ENCODE results near the gene MOV10.
A peak's percentile ranks its signal among the peaks of the same experiment; 100 is the strongest.
"Not testable (repeated sequence)": the region's sequence is repeated elsewhere in the genome, so short reads cannot be mapped to it uniquely, and the experiment has no call there.

The MOV10 gene

DNA sequence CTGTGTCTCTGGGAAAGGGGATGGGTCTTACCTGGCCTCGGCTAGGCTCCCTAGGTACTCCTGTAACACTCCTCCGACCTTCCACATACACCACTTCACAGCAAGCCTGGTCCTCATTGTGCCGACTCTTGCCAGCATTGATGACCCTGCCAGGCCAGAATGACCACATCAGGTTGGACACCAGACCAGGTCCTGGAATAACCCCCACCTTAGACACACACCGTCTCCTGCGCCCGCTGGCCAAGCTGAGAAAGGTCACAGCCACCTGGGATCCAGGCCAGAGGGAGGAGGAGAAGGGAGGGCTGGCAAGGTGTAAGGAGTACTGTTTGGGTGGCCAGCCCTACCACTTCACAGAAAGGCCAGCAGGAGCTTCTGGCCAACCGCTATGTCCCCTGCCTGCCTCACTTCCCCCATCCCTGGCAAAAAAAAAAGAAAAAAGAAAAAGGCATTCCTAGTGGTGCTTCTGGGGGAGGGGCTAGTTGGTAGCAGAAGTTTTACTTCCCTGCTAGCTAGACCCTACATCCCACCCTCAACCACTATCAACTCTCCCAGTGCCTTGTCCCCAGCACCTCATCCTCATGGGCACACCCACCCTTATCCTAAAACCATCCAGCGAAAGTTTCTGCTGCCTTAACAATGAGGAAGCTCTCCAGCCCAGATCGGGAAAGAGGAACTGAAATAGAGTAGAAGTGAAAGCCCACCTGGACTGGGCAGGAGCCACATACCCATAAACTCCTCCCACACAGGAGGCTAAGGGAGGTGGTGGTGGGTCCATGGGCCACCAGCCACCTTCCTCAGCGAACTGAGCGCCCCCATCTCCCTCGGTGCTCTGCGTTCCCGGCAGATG lies 39.2 kb downstream of the MOV10 start:
- no peak for DNase-seq (ENCODE audit: low spot score)

DNA sequence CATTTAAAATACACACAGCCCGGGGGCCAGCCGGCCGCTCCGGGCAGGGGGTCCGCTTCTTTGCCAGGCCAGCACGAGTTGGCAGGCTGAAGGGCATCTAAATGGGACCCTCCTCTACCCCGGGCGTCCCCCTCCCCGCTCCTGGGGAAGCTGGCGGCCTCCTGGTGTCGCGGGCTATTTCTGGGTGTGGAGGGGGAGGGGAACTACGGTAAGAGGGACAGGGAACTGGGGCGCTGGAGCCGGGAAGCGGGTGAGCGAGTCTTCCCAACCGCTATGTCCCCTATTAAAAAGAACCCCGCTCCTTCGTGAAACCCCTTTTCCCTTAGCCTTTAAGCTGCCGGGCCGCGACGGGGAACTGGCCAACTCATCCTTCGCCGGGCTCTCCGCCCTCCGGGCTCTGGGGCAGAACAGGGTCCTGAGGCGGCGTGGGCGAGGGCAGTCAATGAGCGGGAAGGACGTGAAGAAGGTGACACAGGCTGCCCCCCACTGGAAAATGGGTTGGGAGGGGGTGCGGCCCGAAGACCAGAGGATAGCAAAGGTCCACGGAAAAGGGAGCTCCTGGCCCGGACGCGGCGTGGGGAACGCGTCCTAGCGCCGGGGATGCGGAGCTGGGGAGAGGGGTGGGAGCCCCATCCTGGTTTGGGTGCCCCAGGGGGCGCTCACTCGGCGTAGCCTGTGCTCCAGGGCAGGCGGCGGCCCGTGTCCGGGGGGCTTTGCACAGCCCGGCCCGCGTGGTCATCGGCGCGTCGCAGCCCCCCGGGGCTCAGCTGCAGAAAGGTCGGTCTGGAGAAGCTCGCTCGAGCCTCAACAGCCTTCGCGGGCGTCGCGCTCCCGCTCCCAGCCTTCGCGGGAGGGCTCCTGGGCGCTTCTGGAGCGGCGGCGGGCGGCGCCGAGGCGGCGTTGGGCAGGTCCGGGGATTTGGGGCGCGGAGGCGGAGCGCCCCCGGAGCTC lies 40.1 kb downstream of the MOV10 start:
- no peak for DNase-seq (ENCODE audit: low spot score)

DNA sequence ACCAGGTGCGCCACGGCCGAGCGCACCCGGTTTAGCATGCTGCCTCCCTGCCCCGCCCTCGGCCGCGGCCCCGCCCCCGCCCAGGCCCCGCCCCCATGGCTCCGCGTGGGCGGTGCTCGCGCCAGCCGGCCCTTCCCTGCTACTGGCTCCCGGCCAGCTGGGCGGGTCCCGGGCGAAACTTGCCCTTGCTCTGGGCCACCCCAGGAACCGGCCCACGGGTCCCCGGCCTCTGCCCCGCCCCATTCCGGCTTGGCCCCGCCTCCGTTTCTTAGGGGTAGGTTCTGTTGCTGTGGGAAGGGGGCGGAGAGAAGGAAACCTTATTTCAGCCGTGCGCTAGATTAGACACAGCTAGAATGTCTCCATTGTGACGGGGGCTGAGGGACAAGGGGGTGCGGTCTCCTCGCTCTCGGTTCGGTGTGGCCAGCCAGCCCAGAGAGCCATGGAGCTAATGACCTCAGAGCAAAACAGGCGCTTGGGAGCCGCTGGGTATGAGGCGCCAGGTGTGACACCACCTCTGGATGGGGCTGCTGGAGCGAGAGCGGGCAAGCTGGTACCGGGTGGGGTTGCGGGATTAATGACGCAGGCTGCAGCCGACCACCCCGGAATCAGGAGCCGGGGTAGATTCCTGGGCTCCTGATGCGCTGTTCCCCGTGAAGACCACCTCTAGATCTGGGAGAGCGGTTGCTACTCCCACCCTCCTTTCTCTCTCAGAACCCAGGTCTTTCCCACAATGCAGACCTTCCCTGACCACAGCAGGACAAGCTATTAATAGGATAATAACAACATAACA lies 41.0 kb downstream of the MOV10 start, which contains the start of gene PPM1J:
TSS of gene PPM1J (minus strand) at position 69 of the 790 bp plus-strand sequence. CDS start at position 38, 31 bp downstream.
- DNase-seq (ENCODE audit: low spot score): peak; percentile 95

DNA sequence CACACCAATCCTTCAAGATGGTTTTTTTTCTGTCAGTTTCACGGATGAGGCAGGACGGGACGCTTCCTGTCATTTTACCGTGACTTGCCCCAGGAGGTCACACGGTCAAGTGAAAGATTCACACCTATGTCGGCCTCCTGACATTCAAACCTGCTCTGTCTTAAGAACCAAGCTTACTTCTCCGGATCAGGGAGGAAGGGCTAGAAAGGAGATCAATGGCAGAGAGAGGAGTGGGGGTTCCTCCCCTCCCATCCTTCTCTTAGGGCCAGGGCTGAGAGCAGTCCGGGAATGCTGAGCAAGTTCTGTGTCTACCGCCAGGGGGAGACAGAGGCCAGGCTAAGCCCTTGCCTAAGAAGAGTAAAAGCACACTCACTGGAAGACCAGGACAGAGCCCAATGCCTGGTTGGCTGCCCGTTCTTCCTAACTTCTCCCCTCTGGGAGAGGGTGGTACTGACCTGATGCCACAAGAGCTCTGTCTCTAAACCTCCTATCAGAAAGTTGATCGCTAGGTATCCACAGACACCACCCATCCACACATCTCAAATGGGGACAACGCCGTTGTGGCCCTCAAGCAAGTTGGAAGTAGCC lies 41.8 kb downstream of the MOV10 start:
- peak; percentile 93 for DNase-seq (ENCODE audit: low spot score)

DNA sequence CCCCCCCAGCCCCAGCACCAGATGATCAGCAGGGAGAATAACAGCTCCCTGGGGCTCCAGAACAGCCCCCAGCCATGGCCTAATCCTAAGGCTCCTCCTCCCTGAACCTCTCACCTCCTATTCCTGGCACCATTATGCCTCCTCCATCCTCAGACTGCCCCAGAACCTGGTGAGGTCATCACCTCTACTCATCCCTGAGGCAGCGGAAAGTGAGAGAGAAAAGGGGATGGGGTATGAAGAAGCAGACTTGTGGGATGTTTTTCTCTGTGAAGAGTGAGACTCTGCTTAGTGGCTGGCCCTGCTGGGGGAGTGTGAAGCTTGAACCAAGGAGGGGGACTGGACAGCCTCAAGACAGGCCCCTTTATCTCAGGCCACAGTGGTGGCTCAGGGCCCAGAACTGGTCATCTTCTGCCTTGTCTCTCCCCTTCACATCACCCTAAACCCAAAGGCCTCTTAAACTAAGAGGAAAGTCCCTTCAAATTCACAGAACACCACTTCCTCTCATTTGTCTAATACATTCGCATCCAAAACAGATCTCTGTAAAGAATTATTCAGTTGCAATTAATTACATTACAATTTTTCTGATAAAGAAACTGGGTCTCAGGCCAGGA lies 42.9 kb downstream of the MOV10 start:
- DNase-seq (ENCODE audit: low spot score): no peak

DNA sequence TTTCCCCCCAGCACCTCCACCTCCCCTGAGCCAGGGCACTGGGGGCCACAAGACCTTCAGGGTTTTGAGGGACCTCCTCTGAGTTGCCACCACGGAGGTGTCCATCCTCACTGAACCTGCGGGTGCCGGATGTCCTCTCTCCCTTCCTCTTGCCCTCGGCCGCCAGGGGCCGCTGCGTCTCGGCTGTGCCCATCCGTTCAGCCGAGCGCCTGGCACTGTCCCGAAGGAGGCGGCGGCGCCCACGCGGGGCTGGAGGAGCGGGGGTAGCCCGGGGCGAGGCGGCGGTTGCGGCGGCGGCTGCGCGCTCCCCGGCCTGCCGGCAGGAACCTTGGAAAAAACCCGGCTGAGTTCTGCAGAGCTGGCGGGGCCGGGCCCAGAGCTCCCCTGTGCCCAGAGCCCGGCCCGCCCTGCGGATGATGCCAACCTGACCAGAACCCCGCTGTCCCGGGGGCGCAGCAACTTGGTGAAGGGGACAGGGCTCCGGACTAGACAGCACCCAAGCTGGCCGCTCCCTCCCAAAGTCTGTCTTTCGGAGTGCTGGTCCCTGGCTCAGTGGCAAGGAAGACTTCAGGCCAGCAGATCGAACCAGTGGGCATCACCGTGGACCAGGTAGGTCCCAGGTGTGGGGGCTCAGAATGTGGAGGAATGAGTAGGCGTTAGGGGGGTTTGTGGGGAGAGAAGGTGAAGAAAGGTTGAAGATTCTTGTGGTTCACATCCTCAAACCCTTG lies 44.4 kb downstream of the MOV10 start:
- DNase-seq (ENCODE audit: low spot score): peak; percentile 78

DNA sequence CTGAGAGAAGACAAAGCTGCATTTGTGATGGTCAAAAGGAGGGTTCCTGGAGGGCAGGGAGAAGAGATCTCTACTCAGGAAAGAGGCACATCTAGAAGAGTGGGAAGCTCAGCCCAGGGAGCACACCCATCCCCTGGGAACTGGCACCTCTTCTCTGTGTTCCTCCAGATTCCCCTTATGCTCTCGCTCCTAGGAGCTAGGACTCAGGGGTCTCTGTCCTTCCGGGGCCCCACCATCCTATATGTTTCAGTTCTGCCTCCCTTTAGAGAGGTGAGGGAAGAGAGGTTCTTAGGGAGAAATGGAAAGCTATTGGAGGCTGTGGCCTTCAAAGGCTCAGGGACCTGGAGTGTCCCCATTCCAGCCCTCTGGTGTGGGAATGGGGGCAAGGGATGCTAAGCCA lies 45.2 kb downstream of the MOV10 start:
- DNase-seq (ENCODE audit: low spot score): no peak

DNA sequence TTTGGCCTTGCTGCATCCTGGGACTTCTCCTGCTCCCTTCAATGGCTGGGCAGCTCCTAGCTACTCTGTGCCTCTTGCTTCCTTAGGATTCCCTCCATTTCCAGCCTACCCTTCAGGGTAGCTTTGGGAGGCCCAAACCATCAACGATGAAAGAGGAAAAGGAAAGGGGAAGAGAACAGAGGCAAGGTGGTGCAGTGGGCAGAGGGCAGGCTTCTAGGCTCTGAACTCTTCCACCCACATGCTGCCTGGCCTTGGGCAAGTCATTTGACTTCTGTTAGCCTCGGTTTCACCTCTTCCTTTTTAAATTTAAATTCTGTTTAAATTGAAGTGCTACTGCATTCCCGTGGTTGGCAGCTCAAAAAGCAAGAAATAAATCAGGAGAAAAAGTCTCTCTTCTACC lies 46.3 kb downstream of the MOV10 start:
- DNase-seq (ENCODE audit: low spot score): no peak

DNA sequence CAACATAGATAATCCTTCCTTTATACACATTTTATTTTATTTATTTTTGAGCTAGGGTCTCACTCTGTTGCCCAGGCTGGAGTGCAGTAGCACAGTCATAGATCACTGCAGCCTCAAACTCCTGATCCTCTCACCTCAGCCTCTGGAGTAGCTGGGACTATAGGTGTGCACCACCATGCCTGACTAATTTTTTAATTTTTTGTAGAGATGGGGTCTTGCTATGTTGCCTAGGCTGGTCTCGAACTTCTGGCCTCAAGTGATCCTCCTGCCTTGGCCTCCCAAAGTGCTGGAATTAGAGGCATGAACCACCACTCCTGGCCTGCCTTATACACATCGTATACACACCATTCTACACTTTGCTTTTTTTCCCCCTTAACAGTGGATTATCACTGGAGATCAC lies 46.8 kb downstream of the MOV10 start:
- DNase-seq (ENCODE audit: low spot score): not testable (repeated sequence)

DNA sequence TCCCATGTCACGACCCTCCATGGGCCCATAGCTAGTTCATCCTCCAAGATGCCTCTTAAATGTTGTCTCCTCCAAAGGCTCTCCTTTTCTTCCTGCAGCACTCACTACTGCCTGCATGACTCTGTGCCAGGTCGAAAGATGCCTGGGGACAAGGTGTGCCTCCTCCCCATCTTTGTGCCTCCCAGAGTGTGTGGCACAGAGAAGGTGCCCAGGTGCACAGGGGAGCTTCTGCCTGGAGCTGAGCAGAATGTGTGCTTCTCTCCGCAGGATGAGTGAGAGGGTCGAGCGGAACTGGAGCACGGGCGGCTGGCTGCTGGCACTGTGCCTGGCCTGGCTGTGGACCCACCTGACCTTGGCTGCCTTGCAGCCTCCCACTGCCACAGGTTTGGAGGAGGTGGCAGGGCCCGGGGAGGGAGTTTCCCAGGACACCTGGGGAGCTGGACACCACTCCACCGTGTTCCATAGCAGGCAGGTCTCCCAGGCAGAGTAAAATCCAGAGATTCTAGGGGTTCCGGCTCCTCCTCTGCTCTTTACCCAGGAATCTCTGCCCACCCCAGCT lies 47.6 kb downstream of the MOV10 start:
- DNase-seq (ENCODE audit: low spot score): no peak

DNA sequence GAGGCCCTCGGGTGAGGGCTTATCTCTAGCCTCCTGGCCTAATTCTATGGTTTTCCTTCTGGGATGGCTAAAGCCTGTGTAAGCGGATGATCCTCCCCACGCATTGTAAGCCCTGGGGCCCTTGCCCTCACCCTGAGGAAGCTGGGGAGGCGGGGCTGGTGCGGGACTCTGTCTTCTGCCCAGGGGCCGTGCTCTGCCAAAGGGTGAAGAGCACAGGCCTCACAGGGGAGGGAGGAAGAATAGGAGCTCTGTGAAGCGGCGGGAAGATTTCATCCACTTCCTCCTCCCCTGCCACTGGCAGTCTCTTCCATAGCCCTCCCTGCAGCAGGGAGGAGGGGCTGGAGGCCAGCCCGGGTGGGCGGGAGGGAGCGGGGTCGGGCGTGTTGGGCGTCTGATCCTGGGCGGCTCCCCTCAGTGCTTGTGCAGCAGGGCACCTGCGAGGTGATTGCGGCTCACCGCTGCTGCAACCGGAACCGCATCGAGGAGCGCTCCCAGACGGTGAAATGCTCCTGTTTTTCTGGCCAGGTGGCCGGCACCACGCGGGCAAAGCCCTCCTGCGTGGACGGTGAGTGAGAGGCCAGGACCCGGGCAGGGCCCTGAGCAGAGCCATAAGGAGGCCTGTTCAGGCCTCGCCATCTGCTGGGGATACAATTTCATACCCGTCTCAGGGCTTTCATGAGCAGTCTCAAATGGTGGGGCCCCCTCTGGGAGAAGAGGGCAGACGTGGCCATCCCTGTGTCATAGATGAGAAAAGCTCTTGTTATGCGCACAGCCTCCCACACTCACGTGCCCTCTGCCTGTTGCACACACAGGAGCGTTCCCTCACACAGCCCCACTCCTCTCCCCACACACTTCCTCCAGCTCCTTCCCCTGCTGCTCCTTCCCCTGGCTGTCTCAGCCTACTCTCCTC lies 48.4 kb downstream of the MOV10 start:
- no peak for DNase-seq (ENCODE audit: low spot score)

DNA sequence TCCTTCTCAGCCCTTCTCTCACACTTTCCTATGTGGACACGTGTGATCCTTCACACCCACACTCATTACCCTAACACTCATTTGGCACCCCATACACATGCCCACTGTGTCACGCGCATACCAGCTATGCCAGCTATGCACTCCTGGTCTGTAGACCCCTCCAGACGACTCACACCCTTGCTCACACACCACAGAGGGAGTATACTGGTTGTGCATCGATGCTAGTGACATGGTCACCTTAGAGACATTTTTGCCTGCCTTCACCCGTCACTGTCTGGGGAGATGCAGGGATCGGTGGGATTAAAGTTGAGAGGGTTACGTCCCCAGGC lies 49.0 kb downstream of the MOV10 start:
- DNase-seq (ENCODE audit: low spot score): no peak

DNA sequence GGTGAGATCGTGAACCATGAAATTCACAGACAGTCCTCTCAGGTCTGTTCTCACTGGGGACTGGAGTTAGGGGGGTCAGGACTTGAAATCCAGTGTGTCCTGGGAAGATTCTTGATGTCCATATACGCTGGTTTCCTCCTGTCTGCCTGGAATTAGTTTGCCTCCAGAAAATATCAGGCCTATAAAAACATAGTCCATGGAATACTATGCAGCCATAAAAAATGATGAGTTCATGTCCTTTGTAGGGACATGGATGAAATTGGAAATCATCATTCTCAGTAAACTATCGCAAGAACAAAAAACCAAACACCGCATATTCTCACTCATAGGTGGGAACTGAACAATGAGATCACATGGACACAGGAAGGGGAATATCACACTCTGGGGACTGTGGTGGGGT lies 49.8 kb downstream of the MOV10 start:
- DNase-seq (ENCODE audit: low spot score): not testable (repeated sequence)

DNA sequence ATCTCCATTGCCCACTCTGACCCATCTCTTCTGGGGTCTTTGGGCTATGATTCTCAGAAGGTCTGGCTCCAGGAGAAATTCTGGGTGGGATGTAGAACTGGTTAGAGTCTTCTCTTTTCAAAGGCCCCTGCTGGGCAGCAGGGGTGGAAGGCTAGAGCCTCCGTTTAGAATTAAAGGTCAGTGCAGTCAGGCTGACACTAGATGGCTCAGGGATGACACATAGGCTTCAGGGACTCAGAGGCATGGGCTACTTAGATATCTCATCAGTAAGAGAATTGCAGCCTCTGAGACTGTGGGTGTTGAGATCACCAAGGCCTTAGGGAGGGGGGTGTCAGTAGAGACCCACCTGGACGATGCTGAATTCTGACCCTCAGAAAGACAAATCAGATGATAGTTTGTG lies 53.3 kb downstream of the MOV10 start:
- no peak for DNase-seq (ENCODE audit: low spot score)

DNA sequence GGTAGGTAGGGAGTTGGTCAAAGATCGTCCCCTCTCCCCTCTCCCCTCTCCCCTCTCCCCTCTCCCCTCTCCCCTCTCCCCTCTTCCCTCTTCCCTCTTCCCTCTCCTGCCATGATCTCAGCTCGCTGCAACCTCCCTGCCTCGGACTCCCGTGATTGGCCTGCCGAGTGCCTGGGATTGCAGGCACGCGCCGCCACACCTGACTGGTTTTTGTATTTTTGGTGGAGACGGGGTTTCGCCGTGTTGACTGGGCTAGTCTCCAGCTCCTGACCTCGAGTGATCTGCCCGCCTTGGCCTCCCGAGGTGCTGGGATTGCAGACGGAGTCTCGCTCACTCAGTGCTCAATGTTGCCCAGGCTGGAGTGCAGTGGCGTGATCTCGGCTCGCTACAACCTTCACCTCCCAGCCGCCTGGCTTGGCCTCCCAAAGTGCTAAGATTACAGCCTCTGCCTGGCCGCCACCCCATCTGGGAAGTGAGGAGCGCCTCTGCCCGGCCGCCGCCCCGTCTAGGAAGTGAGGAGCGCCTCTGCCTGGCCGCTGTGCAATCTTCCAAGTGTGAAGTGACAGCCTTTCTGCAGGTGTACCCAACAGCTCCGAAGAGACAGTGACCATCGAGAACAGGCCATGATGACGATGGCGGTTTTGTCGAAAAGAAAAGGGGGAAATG lies 54.0 kb downstream of the MOV10 start:
- DNase-seq (ENCODE audit: low spot score): not testable (repeated sequence)

DNA sequence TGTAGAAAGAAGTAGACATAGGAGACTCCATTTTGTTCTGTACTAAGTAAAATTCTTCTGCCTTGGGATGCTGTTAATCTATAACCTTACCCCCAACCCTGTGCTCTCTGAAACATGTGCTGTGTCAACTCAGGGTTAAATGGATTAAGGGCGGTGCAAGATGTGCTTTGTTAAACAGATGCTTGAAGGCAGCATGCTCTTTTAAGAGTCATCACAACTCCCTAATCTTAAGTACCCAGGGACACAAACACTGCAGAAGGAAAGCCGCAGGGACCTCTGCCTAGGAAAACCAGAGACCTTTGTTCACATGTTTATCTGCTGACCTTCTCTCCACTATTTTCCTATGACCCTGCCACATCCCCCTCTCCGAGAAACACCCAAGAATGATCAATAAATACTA lies 54.6 kb downstream of the MOV10 start:
- not testable (repeated sequence) for DNase-seq (ENCODE audit: low spot score)

DNA sequence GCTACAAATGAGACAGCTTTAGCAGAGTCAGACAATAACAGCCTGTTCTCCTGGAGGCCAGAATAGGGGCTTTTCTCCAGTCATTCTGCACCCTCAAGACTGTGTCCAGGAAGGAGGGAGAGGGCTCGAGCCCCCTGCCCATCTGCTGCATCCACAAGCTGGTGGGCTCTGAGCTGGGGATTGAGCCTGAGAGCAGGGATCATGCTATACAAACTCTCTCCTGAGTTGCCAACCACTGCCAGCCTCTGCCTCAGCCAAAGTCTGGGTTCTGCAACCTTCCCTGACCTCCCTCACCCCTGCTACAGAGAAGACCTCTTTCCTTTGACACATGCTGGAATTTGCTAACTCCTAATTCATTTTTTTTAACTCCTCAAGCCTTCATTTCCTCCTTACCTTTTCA lies 55.5 kb downstream of the MOV10 start:
- no peak for DNase-seq (ENCODE audit: low spot score)

DNA sequence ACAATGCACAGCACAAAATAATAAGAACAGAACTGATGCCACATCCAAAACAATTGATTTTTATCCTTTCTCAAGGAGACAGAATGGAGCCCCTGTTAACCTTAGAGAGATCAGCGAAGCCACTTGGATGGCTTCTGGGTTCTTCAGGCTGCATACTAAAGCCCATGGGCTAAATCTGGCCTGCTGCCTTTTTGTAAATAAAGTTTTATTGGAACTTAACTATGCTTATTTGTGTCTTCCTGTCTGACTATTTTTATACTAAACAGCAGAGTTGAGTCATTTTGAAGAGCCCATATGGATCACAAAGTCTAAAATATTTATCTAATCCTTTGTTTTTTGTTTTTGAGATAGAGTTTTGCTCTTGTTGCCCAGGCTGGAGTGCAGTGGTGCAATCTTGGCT lies 57.0 kb downstream of the MOV10 start:
- DNase-seq (ENCODE audit: low spot score): no peak

DNA sequence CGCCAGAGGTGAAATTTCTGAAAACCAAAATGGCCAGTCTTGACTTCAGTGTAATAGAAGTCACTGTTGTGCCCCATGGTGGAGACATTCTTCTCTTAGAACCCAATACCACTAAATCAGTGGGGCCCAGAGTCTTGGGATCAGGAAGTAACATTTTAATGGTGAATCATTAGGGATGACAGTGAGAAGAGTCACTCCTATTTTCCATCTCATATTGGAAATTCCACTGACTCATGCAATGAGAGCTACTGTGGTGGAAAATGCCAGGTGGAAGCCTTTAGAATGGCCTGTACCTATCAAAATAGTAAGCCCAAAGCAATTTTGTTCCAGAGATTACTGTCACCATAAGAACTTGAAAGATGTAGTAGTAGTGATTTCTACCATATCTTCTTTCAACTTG lies 61.3 kb downstream of the MOV10 start:
- DNase-seq (ENCODE audit: low spot score): no peak

All from HuH-7 (cell line).